GM12801 (cell line): ENCODE measurements around the gene NRK.

ENCODE experiments used
- TF ChIP-seq, protein P1 (sequence below): IDR thresholded peaks from one replicate; pipeline ENCODE4 v1.5.1; 2011; ENCODE audit warnings: control low read depth; ENCODE audit not compliant: insufficient read length; ENCODE audit errors: extremely low read depth

The NRK gene

DNA sequence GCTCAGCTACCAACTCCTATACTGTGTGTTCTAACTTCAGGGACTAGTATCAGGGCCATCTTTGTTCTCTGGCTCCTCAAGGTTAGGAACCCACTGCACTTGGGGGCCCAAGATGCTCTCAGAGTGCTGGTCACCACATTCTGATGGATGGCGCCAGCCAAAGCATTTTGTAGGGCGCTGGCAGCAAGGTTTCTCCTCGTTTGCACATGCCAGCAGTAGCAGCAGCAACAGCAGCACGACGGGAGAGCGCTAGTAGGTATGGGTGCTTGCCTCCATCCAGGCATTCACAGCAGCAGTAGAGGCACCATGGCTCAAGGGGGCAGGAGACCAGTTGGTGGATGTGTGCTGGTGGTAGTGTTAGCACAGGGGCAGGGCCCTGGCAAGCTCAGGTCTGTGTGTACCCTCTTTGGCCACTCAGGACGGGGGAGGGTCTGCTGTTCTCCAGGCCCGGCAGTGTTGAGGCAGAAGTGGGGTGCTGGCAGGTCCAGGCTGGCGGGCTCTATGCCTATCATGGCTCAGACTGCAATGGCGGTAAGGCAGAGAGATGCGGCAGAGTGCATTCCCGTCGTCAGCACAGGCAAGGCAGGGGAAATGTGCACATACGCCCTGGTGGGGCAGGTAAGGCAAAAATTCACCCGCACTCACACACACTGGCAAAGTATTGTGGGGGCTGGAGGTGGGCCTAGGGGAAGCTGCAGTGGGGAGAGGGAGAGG lies 159.6 kb downstream of the NRK start:
- TF ChIP-seq, protein P1, sequence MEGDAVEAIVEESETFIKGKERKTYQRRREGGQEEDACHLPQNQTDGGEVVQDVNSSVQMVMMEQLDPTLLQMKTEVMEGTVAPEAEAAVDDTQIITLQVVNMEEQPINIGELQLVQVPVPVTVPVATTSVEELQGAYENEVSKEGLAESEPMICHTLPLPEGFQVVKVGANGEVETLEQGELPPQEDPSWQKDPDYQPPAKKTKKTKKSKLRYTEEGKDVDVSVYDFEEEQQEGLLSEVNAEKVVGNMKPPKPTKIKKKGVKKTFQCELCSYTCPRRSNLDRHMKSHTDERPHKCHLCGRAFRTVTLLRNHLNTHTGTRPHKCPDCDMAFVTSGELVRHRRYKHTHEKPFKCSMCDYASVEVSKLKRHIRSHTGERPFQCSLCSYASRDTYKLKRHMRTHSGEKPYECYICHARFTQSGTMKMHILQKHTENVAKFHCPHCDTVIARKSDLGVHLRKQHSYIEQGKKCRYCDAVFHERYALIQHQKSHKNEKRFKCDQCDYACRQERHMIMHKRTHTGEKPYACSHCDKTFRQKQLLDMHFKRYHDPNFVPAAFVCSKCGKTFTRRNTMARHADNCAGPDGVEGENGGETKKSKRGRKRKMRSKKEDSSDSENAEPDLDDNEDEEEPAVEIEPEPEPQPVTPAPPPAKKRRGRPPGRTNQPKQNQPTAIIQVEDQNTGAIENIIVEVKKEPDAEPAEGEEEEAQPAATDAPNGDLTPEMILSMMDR, result no peak

DNA sequence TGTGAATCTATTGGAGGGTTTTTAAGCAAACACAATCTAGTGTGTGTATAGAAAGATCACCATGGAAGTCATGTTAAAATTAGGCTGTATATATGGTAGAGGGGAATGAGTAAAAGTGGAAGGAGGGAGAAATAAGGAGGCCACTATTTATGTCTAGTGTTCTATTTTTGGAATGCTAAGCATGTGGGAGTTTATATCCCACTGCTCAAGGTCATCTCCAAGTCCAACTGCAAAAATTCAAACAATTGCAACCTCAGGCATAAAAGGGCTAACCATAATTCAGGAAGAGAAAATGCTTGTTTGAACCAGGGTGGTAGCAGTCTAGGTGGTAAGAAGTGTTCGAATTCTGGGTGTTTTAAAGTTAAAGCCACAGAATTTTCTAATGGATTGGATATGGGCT lies 177.0 kb downstream of the NRK start:
- TF ChIP-seq, protein P1, result no peak

DNA sequence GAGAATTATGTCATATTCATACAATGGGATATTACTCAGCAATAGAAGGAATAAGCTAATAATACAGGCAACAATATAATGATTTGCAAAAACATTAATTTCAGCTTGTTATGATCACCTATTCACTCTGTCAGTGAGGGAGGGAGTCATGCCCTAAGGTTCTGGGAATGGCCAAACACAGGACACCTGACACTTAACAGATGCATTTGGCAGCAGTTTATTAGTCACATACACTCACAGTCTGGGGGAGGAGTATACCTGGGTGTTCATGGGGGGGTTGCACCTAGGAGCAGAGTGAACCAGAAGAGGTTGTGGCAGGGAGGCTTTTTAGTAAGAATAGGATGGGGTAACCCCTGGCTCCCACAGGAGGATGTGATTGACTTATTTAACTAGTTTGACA lies 177.9 kb downstream of the NRK start:
- TF ChIP-seq, protein P1, result no peak

DNA sequence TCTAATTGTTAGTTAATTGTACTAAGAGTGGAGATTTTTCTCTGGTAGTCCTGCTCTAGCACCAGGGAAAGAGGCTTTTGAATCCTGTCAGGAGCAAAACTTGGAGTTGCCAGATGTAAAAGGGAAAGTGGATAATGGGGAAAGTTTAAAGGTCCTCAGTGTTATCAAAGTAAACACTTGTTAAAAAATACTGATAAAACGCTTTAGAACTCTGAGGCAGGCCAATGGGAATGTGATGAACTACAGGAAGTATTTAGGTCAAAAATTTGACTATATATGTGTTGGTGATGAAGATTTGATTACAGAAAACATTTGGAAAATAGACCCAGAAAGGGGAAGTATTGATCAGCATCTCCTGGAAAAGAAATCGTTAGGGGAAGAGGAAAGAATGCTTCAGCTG lies 183.3 kb downstream of the NRK start:
- TF ChIP-seq, protein P1, result no peak

DNA sequence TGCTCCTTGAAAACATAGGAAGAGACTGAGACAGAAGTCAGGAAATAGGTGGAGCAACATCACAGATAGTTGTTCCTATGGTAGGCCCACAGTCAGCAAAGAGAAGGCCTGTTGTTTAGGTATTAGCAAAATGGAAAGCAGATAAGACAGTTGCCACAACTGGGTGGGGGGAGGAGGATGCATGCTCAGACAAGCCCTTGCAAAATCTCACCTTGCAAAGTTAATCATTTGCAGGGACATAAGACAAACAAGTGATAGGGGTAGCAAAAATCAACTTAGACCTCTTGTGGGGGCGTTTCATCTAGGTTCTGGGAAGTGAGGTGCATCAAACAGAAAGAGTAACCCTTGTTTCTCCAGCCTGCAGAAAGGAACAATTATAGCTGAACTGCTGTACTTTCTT lies 185.5 kb downstream of the NRK start:
- TF ChIP-seq, protein P1, result no peak
